Thyroid gland (tissue), 4 donors: ENCODE results near the gene SNX13.

Source experiments
- CTCF ChIP-seq, 6 experiments: fragments of 200-600 bp in 3 of 6; fragments of 450-650 bp in 3 of 6; sonication (generic) in 3 of 6; IDR thresholded peaks; one replicate each; pipeline ENCODE4 v1.5.1; 2016 to 2019; ENCODE audit warnings: antibody characterized with exemption in 6 of 6, mild to moderate bottlenecking in 2 of 6, inconsistent platforms in 1 of 6, moderate library complexity in 1 of 6
- POLR2A ChIP-seq, 2 donors: fragments of 450-650 bp; IDR thresholded peaks; one replicate each; pipeline ENCODE4 v1.6.1; 2017; ENCODE audit warnings: antibody characterized with exemption in 2 of 2, mild to moderate bottlenecking in 2 of 2, moderate library complexity in 1 of 2

GRCh38 chr7:17844514-17845196 is 95.6 kb downstream of the SNX13 start:
- no peak for TF ChIP-seq CTCF (IDR thresholded peaks at IDR 0.05)
- no peak for TF ChIP-seq POLR2A (IDR thresholded peaks at IDR 0.05)
